Stimulated activated CD4-positive, alpha-beta T cell treated with anti-CD3 and anti-CD28 coated beads, Interleukin-15, amount 100 ng/mL, for 1 hour (primary cell): ENCODE results near the gene CLCN5.

Source experiments
- DNase-seq, 2 donors: peaks; one replicate each; pipeline ENCODE4 v3.0.0-alpha.2; 2020; ENCODE audit warnings: low read depth in 1 of 2, low spot score in 1 of 2

Gene CLCN5

GRCh38 chrX:49922291-49923241, at the start of gene CLCN5:
Gene CLCN5, plus strand, starts transcription at chrX:49922596. Its CDS starts 2,703 bp downstream, at chrX:49925299.
- peak; percentile 86 to 88 for DNase-seq

- DNase-seq: no peak
These were observed 45.6 kb upstream of the CLCN5 start for GRCh38 chrX:49876750-49877149.

GRCh38 chrX:49877397-49878101, 44.8 kb upstream of the CLCN5 start:
- DNase-seq: no peak

GRCh38 chrX:49878128-49878833, 44.1 kb upstream of the CLCN5 start:
- DNase-seq: no peak

GRCh38 chrX:49878834-49879655, 43.4 kb upstream of the CLCN5 start, which contains the start of gene USP27X:
Gene USP27X, plus strand, starts transcription at chrX:49879484. Its CDS starts 824 bp downstream, at chrX:49880308.
- DNase-seq: peak; percentile 53 to 59

- DNase-seq: no peak
These were observed 42.6 kb upstream of the CLCN5 start for GRCh38 chrX:49879656-49880277.

GRCh38 chrX:49880668-49881067, 41.7 kb upstream of the CLCN5 start:
- no peak for DNase-seq

- peak in 1 of 2 donors; percentile 44 for DNase-seq
These were observed 38.0 kb upstream of the CLCN5 start for GRCh38 chrX:49884290-49884862.

GRCh38 chrX:49892542-49892941, 29.9 kb upstream of the CLCN5 start:
- no peak for DNase-seq

GRCh38 chrX:49896951-49897350, 25.4 kb upstream of the CLCN5 start:
- DNase-seq: no peak

- no peak for DNase-seq
These were observed 21.3 kb upstream of the CLCN5 start for GRCh38 chrX:49901048-49901447.

- no peak for DNase-seq
These were observed 12.1 kb upstream of the CLCN5 start for GRCh38 chrX:49910344-49910743.

- DNase-seq: no peak
These were observed 10.3 kb upstream of the CLCN5 start for GRCh38 chrX:49912086-49912485.

GRCh38 chrX:49912861-49913260, 9.5 kb upstream of the CLCN5 start:
- no peak for DNase-seq

GRCh38 chrX:49915361-49916222, 6.8 kb upstream of the CLCN5 start:
- peak in 1 of 2 donors; percentile 2 for DNase-seq

GRCh38 chrX:49919617-49920016, 2.8 kb upstream of the CLCN5 start:
- DNase-seq: no peak

- DNase-seq: no peak
These were observed 1.3 kb upstream of the CLCN5 start for GRCh38 chrX:49921109-49921508.

GRCh38 chrX:49925176-49925575, 2.8 kb downstream of the CLCN5 start:
- DNase-seq: no peak

GRCh38 chrX:49930039-49930438, 7.6 kb downstream of the CLCN5 start:
- DNase-seq: no peak
